Ovary (tissue), 9 donors: ENCODE measurements around the gene CACNA1C. TPM values are rescaled to one million over a fixed set of nuclear protein-coding genes. Genes with fewer than 3 reads are reported as not detected.

Experiments used
- DNase-seq, 5 donors: peaks; one replicate each; pipeline ENCODE4 v3.0.0-alpha.2; 2019 to 2020
- H3K27ac ChIP-seq, 2 donors: fragments of 200-600 bp; one replicate each; pipeline versions ENCODE4 v1.5.1 to v1.8.0; 2019 to 2022
- H3K27me3 ChIP-seq: fragments of 200-600 bp; one replicate; pipeline ENCODE4 v1.8.0; 2022
- H3K36me3 ChIP-seq: fragments of 200-600 bp; sonication (generic); one replicate; pipeline ENCODE4 v1.5.1; 2019
- H3K4me1 ChIP-seq: one replicate; pipeline ENCODE4 v1.8.1; 2013; ENCODE audit warnings: mild to moderate bottlenecking, moderate library complexity; ENCODE audit not compliant: insufficient read depth
- H3K4me3 ChIP-seq: fragments of 200-600 bp; sonication (generic); one replicate; pipeline ENCODE4 v1.5.1; 2017
- H3K9me3 ChIP-seq, 2 donors: fragments of 200-600 bp in 1 of 2; sonication (generic) in 1 of 2; one replicate each; pipeline versions ENCODE4 v1.5.1 to v1.8.1; 2013 to 2019; ENCODE audit warnings: mild to moderate bottlenecking in 1 of 2, moderate library complexity in 1 of 2
- EP300 ChIP-seq: sonication (generic); formaldehyde crosslinking; IDR thresholded peaks from one replicate; pipeline ENCODE4 v1.6.1; 2017; ENCODE audit warnings: antibody characterized with exemption
- POLR2A ChIP-seq: fragments of 450-650 bp; IDR thresholded peaks from one replicate; pipeline ENCODE4 v1.6.1; 2017; ENCODE audit warnings: antibody characterized with exemption, mild to moderate bottlenecking, moderate library complexity
- WGBS, 3 donors: extraction: QIAGEN DNeasy Blood & Tissue Kit in 1 of 3; methylation state at CpG; one replicate each; pipeline versions ENCODE4 v1.1.5 to v1.1.7; 2013 to 2017; 5-methylcytosine and 5-hydroxymethylcytosine counted together
- intact Hi-C, 4 donors: fragments of 100-400 bp; cut with DNase I; formaldehyde crosslinking; loops; one replicate each; pipeline versions ENCODE4 v1.11.0 to v1.15.1; 2022 to 2023
- polyA plus RNA-seq, 2 donors: library from polyadenylated mRNA; stranded (reverse); fragments of 200-250 nt in 1 of 2; fragments of 350-450 nt in 1 of 2; fragmentation: Illumina TruSeq in 1 of 2; extraction: RNeasy Lipid Tissue Mini Kit (QIAGEN cat#74804) in 1 of 2; gene quantifications; one replicate each; pipeline ENCODE4 v1.2.3, GENCODE V29; 2013 to 2014
- total RNA-seq, 7 donors: library from RNA; depleted of rRNA in 2 of 7; stranded (reverse); fragments of >200 nt in 2 of 7; fragmentation: NEBNext Ultra II Directional in 3 of 7; extraction: Animal tissue kit (Norgen Biotek cat#: 25700) in 3 of 7; gene quantifications; one replicate each; pipeline versions ENCODE4 v1.1.0 to v1.2.4, GENCODE V29; 2016 to 2023
- TF ChIP-seq, protein P1 (sequence below), 3 donors: fragments of 450-650 bp in 2 of 3; fragments of 200-600 bp in 1 of 3; IDR thresholded peaks; one replicate each; pipeline versions ENCODE4 v1.5.1 to v1.8.0; 2016 to 2022; ENCODE audit warnings: antibody characterized with exemption in 3 of 3, mild to moderate bottlenecking in 1 of 3
- donor health status: DM: no; HTN: no; CAD: no; lungs with moderate emphysema.
- donor health status: DM: no; HTN: no; CAD: no.
- donor health status: Bipolar disorder and iron deficiency.
- donor health status: DM: yes; HTN: yes; CAD: no.
- donor health status: DM: no; HTN: no; CAD: no.
- donor health status: DM: yes; HTN: yes; CAD: no.

The CACNA1C gene
- total and polyA plus RNA-seq, 9 donors: 2.2 to 8.3 (median 3.7) TPM

- no peaks in the 10 kb centered on the region for H3K27me3 ChIP-seq
- no peaks in the 10 kb centered on the region for H3K4me1 ChIP-seq
- no peak overlapping the region for H3K4me3 ChIP-seq
- no peaks in the 10 kb centered on the region for H3K36me3 ChIP-seq
- no peak overlapping the region for H3K27ac ChIP-seq
- DNase-seq: no peak
- WGBS, 3 donors: 90 to 95% (median 93%) methylated on average over 9 of the region's 9 CpGs
- intact Hi-C loops: no loop called here
- TF ChIP-seq POLR2A: no peak
- TF ChIP-seq EP300: no peak
- TF ChIP-seq, protein P1, sequence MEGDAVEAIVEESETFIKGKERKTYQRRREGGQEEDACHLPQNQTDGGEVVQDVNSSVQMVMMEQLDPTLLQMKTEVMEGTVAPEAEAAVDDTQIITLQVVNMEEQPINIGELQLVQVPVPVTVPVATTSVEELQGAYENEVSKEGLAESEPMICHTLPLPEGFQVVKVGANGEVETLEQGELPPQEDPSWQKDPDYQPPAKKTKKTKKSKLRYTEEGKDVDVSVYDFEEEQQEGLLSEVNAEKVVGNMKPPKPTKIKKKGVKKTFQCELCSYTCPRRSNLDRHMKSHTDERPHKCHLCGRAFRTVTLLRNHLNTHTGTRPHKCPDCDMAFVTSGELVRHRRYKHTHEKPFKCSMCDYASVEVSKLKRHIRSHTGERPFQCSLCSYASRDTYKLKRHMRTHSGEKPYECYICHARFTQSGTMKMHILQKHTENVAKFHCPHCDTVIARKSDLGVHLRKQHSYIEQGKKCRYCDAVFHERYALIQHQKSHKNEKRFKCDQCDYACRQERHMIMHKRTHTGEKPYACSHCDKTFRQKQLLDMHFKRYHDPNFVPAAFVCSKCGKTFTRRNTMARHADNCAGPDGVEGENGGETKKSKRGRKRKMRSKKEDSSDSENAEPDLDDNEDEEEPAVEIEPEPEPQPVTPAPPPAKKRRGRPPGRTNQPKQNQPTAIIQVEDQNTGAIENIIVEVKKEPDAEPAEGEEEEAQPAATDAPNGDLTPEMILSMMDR (IDR thresholded peaks at IDR 0.05): no peak
- H3K9me3 ChIP-seq: no peaks in the 10 kb centered on the region
Measured at GRCh38 chr12:2364631-2365051, 311.9 kb downstream of the CACNA1C start.

GRCh38 chr12:2366711-2367110 lies 313.9 kb downstream of the CACNA1C start:
- H3K9me3 ChIP-seq: no peaks in the 10 kb centered on the region
- no peak overlapping the region for H3K4me3 ChIP-seq
- 65 to 99% (median 83%) methylated on average over 3 of the region's 3 CpGs for WGBS, 3 donors
- TF ChIP-seq EP300 (no peak), POLR2A (no peak)
- TF ChIP-seq, protein P1 (IDR thresholded peaks at IDR 0.05): no peak
- intact Hi-C loops: no loop called here
- H3K36me3 ChIP-seq: no peaks in the 10 kb centered on the region
- DNase-seq: no peak
- no peaks in the 10 kb centered on the region for H3K27me3 ChIP-seq
- H3K4me1 ChIP-seq: no peaks in the 10 kb centered on the region
- no peak overlapping the region for H3K27ac ChIP-seq

DNA sequence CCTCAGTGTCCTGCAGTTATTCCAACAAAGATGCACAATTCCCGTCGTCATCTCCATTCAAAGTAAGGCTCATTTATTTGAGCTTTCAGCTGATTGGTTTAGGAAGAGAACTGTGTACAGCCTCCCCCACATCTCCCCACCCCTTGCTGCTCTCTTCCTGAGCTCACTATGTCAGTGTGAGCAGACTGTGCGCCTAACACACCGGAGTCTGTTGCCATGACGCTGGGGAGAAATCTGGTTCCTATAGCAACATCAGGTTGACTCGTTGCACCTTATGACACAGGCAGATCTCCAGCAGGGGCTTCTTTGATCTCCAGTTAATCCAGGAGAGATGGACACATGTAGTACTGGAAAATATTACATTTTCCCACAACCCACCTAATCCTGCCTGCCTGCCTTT lies 319.4 kb downstream of the CACNA1C start:
- Histone ChIP-seq H3K27ac (no peak overlapping the region), H3K4me3 (no peak overlapping the region), H3K9me3 (no peaks in the 10 kb centered on the region), H3K4me1 (no peaks in the 10 kb centered on the region), H3K36me3 (no peaks in the 10 kb centered on the region), H3K27me3 (no peaks in the 10 kb centered on the region)
- DNase-seq: no peak
- whole genome bisulfite sequencing, 3 donors: 75 to 86% (median 83%) methylated on average over 6 of the region's 6 CpGs
- intact Hi-C loops: no loop called here
- TF ChIP-seq, protein P1 (IDR thresholded peaks at IDR 0.05): no peak

DNA sequence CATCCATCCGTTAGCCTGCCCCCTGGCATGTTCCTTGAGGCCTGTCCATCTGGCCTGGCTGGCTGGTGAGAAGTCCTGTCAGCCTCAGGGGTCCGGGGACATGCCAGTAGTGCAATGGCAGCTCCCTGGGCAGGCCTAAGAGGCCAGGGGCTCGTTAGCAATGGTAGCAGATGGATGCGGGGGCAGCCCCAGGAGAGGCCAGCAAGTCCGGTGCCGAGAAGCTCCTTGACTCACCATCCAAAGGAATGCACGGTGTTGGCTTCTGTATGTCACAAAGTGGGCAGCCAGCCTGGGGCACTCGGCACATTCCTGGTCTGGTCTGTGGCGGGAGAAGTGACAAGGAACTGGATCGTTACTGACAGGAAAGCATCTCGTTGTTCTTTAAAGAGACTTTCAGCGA lies 319.9 kb downstream of the CACNA1C start:
- intact Hi-C loops: no loop called here
- H3K27ac ChIP-seq: no peak overlapping the region
- H3K9me3 ChIP-seq: no peaks in the 10 kb centered on the region
- WGBS, 3 donors: 83 to 85% (median 85%) methylated on average over 12 of the region's 12 CpGs
- no peak for DNase-seq
- H3K27me3 ChIP-seq: no peaks in the 10 kb centered on the region
- H3K4me3 ChIP-seq: no peak overlapping the region
- H3K36me3 ChIP-seq: no peaks in the 10 kb centered on the region
- H3K4me1 ChIP-seq: no peaks in the 10 kb centered on the region
- TF ChIP-seq EP300 (no peak), POLR2A (no peak)
- TF ChIP-seq, protein P1 (IDR thresholded peaks at IDR 0.05): no peak

DNA sequence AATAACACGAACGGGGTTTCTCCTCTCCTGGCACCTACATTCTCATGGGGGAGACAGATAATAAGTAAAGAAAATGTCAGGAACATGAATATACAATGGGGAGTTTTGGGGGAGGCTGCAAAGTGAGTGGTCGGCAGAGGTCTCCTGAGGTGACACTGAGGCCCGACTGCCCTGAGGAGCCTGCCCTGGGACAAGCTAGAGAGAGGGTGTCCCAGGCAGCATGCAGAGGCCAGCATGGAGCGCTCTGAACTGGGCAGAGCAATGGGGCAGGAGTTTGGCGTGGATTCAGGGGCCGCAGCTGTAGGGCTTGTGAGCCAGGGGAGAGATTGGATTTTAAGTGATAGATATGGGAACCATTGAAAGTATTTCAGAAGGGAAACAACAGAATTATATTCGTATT lies 320.5 kb downstream of the CACNA1C start:
- no peak for TF ChIP-seq POLR2A
- TF ChIP-seq, protein P1 (IDR thresholded peaks at IDR 0.05): no peak
- no peak for TF ChIP-seq EP300
- Histone ChIP-seq H3K9me3 (no peaks in the 10 kb centered on the region), H3K27me3 (no peaks in the 10 kb centered on the region), H3K4me1 (no peaks in the 10 kb centered on the region), H3K27ac (no peak overlapping the region), H3K36me3 (no peaks in the 10 kb centered on the region), H3K4me3 (no peak overlapping the region)
- no peak for DNase-seq
- intact Hi-C loops: no loop called here
- 84 to 92% (median 91%) methylated on average over 8 of the region's 8 CpGs for WGBS, 3 donors
